A673 (cell line): ENCODE results near the gene FAH. TPM values are rescaled to one million over a fixed set of nuclear protein-coding genes. Genes with fewer than 3 reads are reported as not detected.

Source experiments
- BruUV-seq: library from RNA; stranded (reverse); fragments of 400-500 nt; replicated peaks from 2 replicates; lab custom pipeline; 2021; lab: Mats Ljungman, UMichigan
- CTCF ChIA-PET: fragments of 300-600 bp; sonication (Branson Sonifier 250); formaldehyde crosslinking; loops from one replicate; lab custom pipeline; 2022; ENCODE audit warnings: antibody characterized with exemption; lab: Charles Lee
- POLR2A ChIA-PET: fragments of 300-600 bp; sonication (Branson Sonifier 250); formaldehyde crosslinking; loops from one replicate; lab custom pipeline; 2022; ENCODE audit warnings: antibody characterized with exemption; ENCODE audit not compliant: low non-redundant PET; lab: Charles Lee
- DNase-seq: peaks from one replicate; pipeline ENCODE4 v3.0.0-alpha.2; 2015; ENCODE audit warnings: low spot score
- H3K27ac ChIP-seq: fragments of 200-600 bp; sonication (generic); 2 replicates; pipeline ENCODE4 v1.5.1; 2016; ENCODE audit warnings: mixed run types, low read depth, mild to moderate bottlenecking, mixed read lengths, antibody characterized with exemption, low read length; ENCODE audit not compliant: poor library complexity, severe bottlenecking
- H3K27me3 ChIP-seq: fragments of 200-600 bp; sonication (generic); replicated peaks from 2 replicates; pipeline ENCODE4 v1.6.1; 2017; ENCODE audit warnings: mixed run types, low read depth, mild to moderate bottlenecking, mixed read lengths, antibody characterized with exemption, low read length; ENCODE audit not compliant: insufficient read depth, poor library complexity
- H3K36me3 ChIP-seq: fragments of 200-600 bp; sonication (generic); 2 replicates; pipeline ENCODE4 v1.6.1; 2016; ENCODE audit warnings: mixed run types, mild to moderate bottlenecking, mixed read lengths, antibody characterized with exemption, low read length; ENCODE audit not compliant: insufficient read depth, poor library complexity, severe bottlenecking
- H3K4me1 ChIP-seq: fragments of 200-600 bp; sonication (generic); 2 replicates; pipeline ENCODE4 v1.6.1; 2017; ENCODE audit warnings: mixed run types, mild to moderate bottlenecking, mixed read lengths, antibody characterized with exemption, low read length; ENCODE audit not compliant: insufficient read depth, poor library complexity, severe bottlenecking
- H3K4me3 ChIP-seq: fragments of 200-600 bp; sonication (generic); 2 replicates; pipeline ENCODE4 v1.5.1; 2016; ENCODE audit warnings: low read depth, mixed run types, mild to moderate bottlenecking, mixed read lengths, low read length; ENCODE audit not compliant: poor library complexity, severe bottlenecking
- H3K9me3 ChIP-seq: fragments of 200-600 bp; sonication (generic); 2 replicates; pipeline ENCODE4 v1.6.1; 2016; ENCODE audit warnings: mixed run types, low read depth, mild to moderate bottlenecking, mixed read lengths, antibody characterized with exemption, low read length; ENCODE audit not compliant: poor library complexity, severe bottlenecking
- CTCF ChIP-seq: fragments of 300-800, 200-600 bp; sonication (generic); conservative IDR thresholded peaks from 2 replicates; pipeline ENCODE4 v1.5.1; 2017; ENCODE audit warnings: low read depth, mild to moderate bottlenecking, antibody characterized with exemption, low read length, moderate library complexity, mixed read lengths
- EZH2 ChIP-seq: fragments of 200-600 bp; sonication (generic); IDR thresholded peaks from 2 replicates; pipeline ENCODE4 v1.6.1; 2017; ENCODE audit warnings: borderline replicate concordance, low read depth, mild to moderate bottlenecking, mixed read lengths, antibody characterized with exemption, low read length; ENCODE audit not compliant: poor library complexity, severe bottlenecking
- intact Hi-C: fragments of 100-400 bp; cut with micrococcal nuclease; formaldehyde crosslinking; loops from one replicate; pipeline ENCODE4 v1.10.0; 2022; ENCODE audit not compliant: unreplicated experiment
- total RNA-seq: library from RNA; stranded (reverse); gene quantifications from 2 replicates; pipeline ENCODE4 v1.2.3, GENCODE V29; 2021

Gene FAH
- total RNA-seq, 1 experiment from 2014 or later, result 2.0 TPM

- ChIA-PET POLR2A (interaction anchor here (0.5 kb wide), 1 partner anchor 103 kb away, joined by 6 read pairs; no protein-coding TSS in a partner anchor), CTCF (no interaction called here)
- BruUV-seq, result no TSS peak
- no peaks in the 10 kb centered on the region for H3K4me1 ChIP-seq
- no peaks in the 10 kb centered on the region for H3K27me3 ChIP-seq
- no peaks in the 10 kb centered on the region for H3K36me3 ChIP-seq
- H3K4me3 ChIP-seq, result no peak overlapping the region
- TF ChIP-seq EZH2 (no peak), CTCF (no peak)
- intact Hi-C loops, result loop anchor here (10.0 kb wide), 1 partner anchor 184 kb away; no protein-coding TSS in a partner anchor
- no peak for DNase-seq
- no peak overlapping the region for H3K27ac ChIP-seq
- no peaks in the 10 kb centered on the region for H3K9me3 ChIP-seq
These were observed 26.4 kb downstream of the FAH start for GRCh38 chr15:80179025-80179759.

DNA sequence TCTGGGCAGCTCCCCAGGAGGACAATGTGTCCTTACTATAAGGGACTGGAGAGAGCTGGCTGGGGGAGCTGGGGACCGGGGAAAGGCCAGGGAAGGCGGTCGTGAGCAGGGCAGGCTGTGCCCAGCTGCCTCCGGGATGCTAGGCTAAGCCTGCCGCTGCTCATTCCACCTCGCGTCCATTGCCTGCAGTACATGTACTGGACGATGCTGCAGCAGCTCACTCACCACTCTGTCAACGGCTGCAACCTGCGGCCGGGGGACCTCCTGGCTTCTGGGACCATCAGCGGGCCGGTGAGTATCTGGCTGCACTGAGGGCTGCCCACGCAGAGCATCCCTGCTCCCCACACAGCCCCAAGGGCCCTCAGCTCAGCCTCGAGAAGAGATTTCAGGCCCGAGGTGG, 27.1 kb downstream of the FAH start:
- H3K4me3 ChIP-seq, result no peak overlapping the region
- POLR2A ChIA-PET, result interaction anchor here (0.5 kb wide), 1 partner anchor 102 kb away, joined by 6 read pairs; no protein-coding TSS in a partner anchor
- H3K4me1 ChIP-seq, result no peaks in the 10 kb centered on the region
- TF ChIP-seq EZH2 (no peak), CTCF (no peak)
- H3K36me3 ChIP-seq, result no peaks in the 10 kb centered on the region
- no peaks in the 10 kb centered on the region for H3K9me3 ChIP-seq
- no peak overlapping the region for H3K27ac ChIP-seq
- no TSS peak for BruUV-seq
- CTCF ChIA-PET, result no interaction called here
- DNase-seq, result no peak
- no peaks in the 10 kb centered on the region for H3K27me3 ChIP-seq
- intact Hi-C loops, result loop anchor here (10.0 kb wide), 1 partner anchor 185 kb away; no protein-coding TSS in a partner anchor

GRCh38 chr15:80180468-80180867, 27.7 kb downstream of the FAH start:
- POLR2A ChIA-PET, result no interaction called here
- TF ChIP-seq EZH2, result no peak
- TF ChIP-seq CTCF, result no peak
- no peaks in the 10 kb centered on the region for H3K27me3 ChIP-seq

More at GRCh38 chr15:80180468-80180867, 27.7 kb downstream of the FAH start:
- Histone ChIP-seq H3K4me1 (no peaks in the 10 kb centered on the region), H3K4me3 (no peak overlapping the region), H3K36me3 (no peaks in the 10 kb centered on the region), H3K27ac (no peak overlapping the region), H3K9me3 (no peaks in the 10 kb centered on the region)
- no peak for DNase-seq
- BruUV-seq, result no TSS peak
- intact Hi-C loops, result no loop called here
- CTCF ChIA-PET, result no interaction called here
